Transverse colon (tissue), 4 donors: Measurements from ENCODE around the gene VEGFA.

Experiments used
- CTCF ChIP-seq, 5 experiments: fragments of 200-600 bp in 3 of 5; fragments of 450-650 bp in 2 of 5; sonication (generic) in 3 of 5; IDR thresholded peaks; 1 replicate in 2 of 5; 2 replicates in 3 of 5; pipeline ENCODE4 v1.5.1; 2016 to 2017; ENCODE audit warnings: antibody characterized with exemption in 5 of 5, inconsistent platforms in 3 of 5, mild to moderate bottlenecking in 2 of 5, moderate library complexity in 1 of 5
- POLR2A ChIP-seq: fragments of 450-650 bp; IDR thresholded peaks from one replicate; pipeline ENCODE4 v1.6.1; 2016; ENCODE audit warnings: antibody characterized with exemption, mild to moderate bottlenecking, moderate library complexity
- POLR2AphosphoS5 ChIP-seq, 3 donors: sonication (generic); formaldehyde crosslinking; IDR thresholded peaks; one replicate each; pipeline ENCODE4 v1.6.1; 2016; ENCODE audit warnings: antibody characterized with exemption in 3 of 3

GRCh38 chr6:43799551-43800297, 29.7 kb downstream of the VEGFA start:
- TF ChIP-seq CTCF (IDR thresholded peaks at IDR 0.05) (no peak), POLR2A (no peak), POLR2AphosphoS5 (IDR thresholded peaks at IDR 0.05) (no peak)
